A673 (cell line): ENCODE measurements around the gene UCP3. TPM values are rescaled to one million over a fixed set of nuclear protein-coding genes. Genes with fewer than 3 reads are reported as not detected.

Experiments used
- BruUV-seq: library from RNA; stranded (reverse); fragments of 400-500 nt; replicated peaks from 2 replicates; lab custom pipeline; 2021; lab: Mats Ljungman, UMichigan
- CTCF ChIA-PET: fragments of 300-600 bp; sonication (Branson Sonifier 250); formaldehyde crosslinking; loops from one replicate; lab custom pipeline; 2022; ENCODE audit warnings: antibody characterized with exemption; lab: Charles Lee
- POLR2A ChIA-PET: fragments of 300-600 bp; sonication (Branson Sonifier 250); formaldehyde crosslinking; loops from one replicate; lab custom pipeline; 2022; ENCODE audit warnings: antibody characterized with exemption; ENCODE audit not compliant: low non-redundant PET; lab: Charles Lee
- DNase-seq: peaks from one replicate; pipeline ENCODE4 v3.0.0-alpha.2; 2015; ENCODE audit warnings: low spot score
- H3K27ac ChIP-seq: fragments of 200-600 bp; sonication (generic); 2 replicates; pipeline ENCODE4 v1.5.1; 2016; ENCODE audit warnings: mixed run types, low read depth, mild to moderate bottlenecking, mixed read lengths, antibody characterized with exemption, low read length; ENCODE audit not compliant: poor library complexity, severe bottlenecking
- H3K27me3 ChIP-seq: fragments of 200-600 bp; sonication (generic); replicated peaks from 2 replicates; pipeline ENCODE4 v1.6.1; 2017; ENCODE audit warnings: mixed run types, low read depth, mild to moderate bottlenecking, mixed read lengths, antibody characterized with exemption, low read length; ENCODE audit not compliant: insufficient read depth, poor library complexity
- H3K36me3 ChIP-seq: fragments of 200-600 bp; sonication (generic); 2 replicates; pipeline ENCODE4 v1.6.1; 2016; ENCODE audit warnings: mixed run types, mild to moderate bottlenecking, mixed read lengths, antibody characterized with exemption, low read length; ENCODE audit not compliant: insufficient read depth, poor library complexity, severe bottlenecking
- H3K4me1 ChIP-seq: fragments of 200-600 bp; sonication (generic); 2 replicates; pipeline ENCODE4 v1.6.1; 2017; ENCODE audit warnings: mixed run types, mild to moderate bottlenecking, mixed read lengths, antibody characterized with exemption, low read length; ENCODE audit not compliant: insufficient read depth, poor library complexity, severe bottlenecking
- H3K4me3 ChIP-seq: fragments of 200-600 bp; sonication (generic); 2 replicates; pipeline ENCODE4 v1.5.1; 2016; ENCODE audit warnings: low read depth, mixed run types, mild to moderate bottlenecking, mixed read lengths, low read length; ENCODE audit not compliant: poor library complexity, severe bottlenecking
- H3K9me3 ChIP-seq: fragments of 200-600 bp; sonication (generic); 2 replicates; pipeline ENCODE4 v1.6.1; 2016; ENCODE audit warnings: mixed run types, low read depth, mild to moderate bottlenecking, mixed read lengths, antibody characterized with exemption, low read length; ENCODE audit not compliant: poor library complexity, severe bottlenecking
- CTCF ChIP-seq: fragments of 300-800, 200-600 bp; sonication (generic); conservative IDR thresholded peaks from 2 replicates; pipeline ENCODE4 v1.5.1; 2017; ENCODE audit warnings: low read depth, mild to moderate bottlenecking, antibody characterized with exemption, low read length, moderate library complexity, mixed read lengths
- EZH2 ChIP-seq: fragments of 200-600 bp; sonication (generic); IDR thresholded peaks from 2 replicates; pipeline ENCODE4 v1.6.1; 2017; ENCODE audit warnings: borderline replicate concordance, low read depth, mild to moderate bottlenecking, mixed read lengths, antibody characterized with exemption, low read length; ENCODE audit not compliant: poor library complexity, severe bottlenecking
- intact Hi-C: fragments of 100-400 bp; cut with micrococcal nuclease; formaldehyde crosslinking; loops from one replicate; pipeline ENCODE4 v1.10.0; 2022; ENCODE audit not compliant: unreplicated experiment
- total RNA-seq: library from RNA; stranded (reverse); gene quantifications from 2 replicates; pipeline ENCODE4 v1.2.3, GENCODE V29; 2021

UCP3 gene
- total RNA-seq, 1 experiment from 2014 or later, result 3.6 TPM

GRCh38 chr11:74011360-74012073 is 2.6 kb upstream of the UCP3 start:
- CTCF ChIA-PET, result no interaction called here
- intact Hi-C loops, result no loop called here
- no peaks in the 10 kb centered on the region for H3K27me3 ChIP-seq
- no peak overlapping the region for H3K4me3 ChIP-seq
- no peak for DNase-seq
- no peak overlapping the region for H3K27ac ChIP-seq
- no peaks in the 10 kb centered on the region for H3K9me3 ChIP-seq
- no peak for TF ChIP-seq CTCF
- POLR2A ChIA-PET, result no interaction called here
- no TSS peak for BruUV-seq
- H3K36me3 ChIP-seq, result no peaks in the 10 kb centered on the region
- H3K4me1 ChIP-seq, result no peaks in the 10 kb centered on the region

GRCh38 chr11:74010306-74011300 is 1.7 kb upstream of the UCP3 start:
- no peak for TF ChIP-seq CTCF
- no peak for TF ChIP-seq EZH2
- H3K36me3 ChIP-seq, result no peaks in the 10 kb centered on the region
- no peak for DNase-seq
- H3K9me3 ChIP-seq, result no peaks in the 10 kb centered on the region
- no peaks in the 10 kb centered on the region for H3K27me3 ChIP-seq
- no peak overlapping the region for H3K27ac ChIP-seq
- BruUV-seq, result no TSS peak
- CTCF ChIA-PET, result no interaction called here
- POLR2A ChIA-PET, result no interaction called here
- H3K4me1 ChIP-seq, result no peaks in the 10 kb centered on the region
- intact Hi-C loops, result no loop called here
- no peak overlapping the region for H3K4me3 ChIP-seq

DNA sequence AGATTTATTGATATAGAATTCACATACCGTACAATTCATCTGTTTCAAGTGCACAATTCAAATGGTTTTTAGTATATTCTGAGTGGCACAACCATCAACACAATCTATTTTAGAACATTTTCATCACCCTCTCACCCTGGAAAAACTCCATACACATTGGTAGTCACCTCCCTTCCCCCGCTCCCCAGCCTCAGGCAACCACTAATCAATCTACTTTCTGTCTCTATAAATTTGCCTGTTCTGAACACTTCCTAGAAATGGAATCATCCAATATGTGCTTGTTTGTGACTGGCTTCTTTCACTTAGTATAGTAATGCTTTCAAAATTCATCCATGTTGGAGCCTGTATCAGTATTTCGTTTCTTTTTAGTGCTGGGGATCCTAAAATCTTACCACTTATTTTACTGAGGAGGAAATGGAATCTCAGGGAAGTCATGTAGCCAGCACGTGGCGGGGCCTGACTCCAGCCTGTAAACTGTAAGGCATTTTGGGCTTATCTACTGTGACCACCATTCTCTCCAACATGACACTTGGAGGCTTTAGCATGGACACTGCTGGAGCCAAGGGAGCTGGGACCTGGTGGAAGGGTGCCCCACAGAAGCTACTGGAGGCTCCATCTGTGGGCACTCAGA is 905 bp upstream of the UCP3 start:
- Histone ChIP-seq H3K27ac (no peak overlapping the region), H3K9me3 (no peaks in the 10 kb centered on the region), H3K36me3 (no peaks in the 10 kb centered on the region), H3K4me1 (no peaks in the 10 kb centered on the region), H3K4me3 (no peak overlapping the region), H3K27me3 (no peaks in the 10 kb centered on the region)
- ChIA-PET POLR2A (no interaction called here), CTCF (no interaction called here)
- no TSS peak for BruUV-seq
- no peak for DNase-seq
- TF ChIP-seq CTCF, result no peak
- TF ChIP-seq EZH2, result no peak
- intact Hi-C loops, result no loop called here
